HT-29 (cell line): ENCODE measurements around the gene MYO7B. TPM values are rescaled to one million over a fixed set of nuclear protein-coding genes. Genes with fewer than 3 reads are reported as not detected.

Experiments
- DNase-seq: peaks from one replicate; pipeline ENCODE4 v3.0.0-alpha.2; 2015; ENCODE audit warnings: low spot score
- total RNA-seq: library from RNA; depleted of rRNA; stranded (reverse); fragments of >200 nt; shearing (Covaris generic); gene quantifications from 2 replicates; pipeline ENCODE4 v1.2.3, GENCODE V29; 2014

The MYO7B gene
- total RNA-seq, 1 experiment from 2014 or later, result 5.4 TPM

GRCh38 chr2:127636248-127637235 is 101.1 kb downstream of the MYO7B start:
- DNase-seq, result peak; percentile 43

- DNase-seq, result no peak
Observed at GRCh38 chr2:127637236-127637630, 101.8 kb downstream of the MYO7B start.

- DNase-seq, result peak; percentile 22
Observed at GRCh38 chr2:127637725-127638252, 102.3 kb downstream of the MYO7B start.

GRCh38 chr2:127638361-127639110 is 103.1 kb downstream of the MYO7B start:
- peak; percentile 21 for DNase-seq

- DNase-seq, result no peak
Observed at GRCh38 chr2:127639111-127639474, 103.6 kb downstream of the MYO7B start.

GRCh38 chr2:127640082-127641072 is 104.9 kb downstream of the MYO7B start:
- peak; percentile 65 for DNase-seq

- no peak for DNase-seq
Observed at GRCh38 chr2:127641133-127641532, 105.7 kb downstream of the MYO7B start.

- DNase-seq, result no peak
Observed at GRCh38 chr2:127641846-127642507, 106.5 kb downstream of the MYO7B start.

GRCh38 chr2:127642706-127643438 is 107.4 kb downstream of the MYO7B start:
- no peak for DNase-seq

- DNase-seq, result no peak
Observed at GRCh38 chr2:127643439-127644065, 108.1 kb downstream of the MYO7B start.

- no peak for DNase-seq
Observed at GRCh38 chr2:127644066-127645025, 108.9 kb downstream of the MYO7B start.

GRCh38 chr2:127645026-127645394 is 109.5 kb downstream of the MYO7B start:
- DNase-seq, result no peak

- DNase-seq, result peak; percentile 62
Observed at GRCh38 chr2:127645395-127646291, 110.2 kb downstream of the MYO7B start, which contains the start of gene GPR17. Gene GPR17, plus strand, starts transcription at chr2:127646153. Its CDS starts 4,583 bp downstream, at chr2:127650736.

GRCh38 chr2:127646487-127647241 is 111.2 kb downstream of the MYO7B start:
- DNase-seq, result no peak

GRCh38 chr2:127647242-127648190 is 112.0 kb downstream of the MYO7B start:
- peak; percentile 12 for DNase-seq
